Left ventricle myocardium inferior (tissue), 1 donor: Measurements from ENCODE around the gene SERPINB6. TPM values are rescaled to one million over a fixed set of nuclear protein-coding genes. Genes with fewer than 3 reads are reported as not detected.

Experiments
- DNase-seq: peaks from one replicate; pipeline ENCODE4 v3.0.0-alpha.2; 2020
- H3K27ac ChIP-seq: fragments of 200-600 bp; replicated peaks from 2 replicates; pipeline ENCODE4 v1.8.0; 2021
- H3K27me3 ChIP-seq: fragments of 200-600 bp; 2 replicates; pipeline ENCODE4 v1.8.0; 2021; ENCODE audit warnings: low read depth
- H3K36me3 ChIP-seq: fragments of 200-600 bp; 2 replicates; pipeline ENCODE4 v1.8.0; 2021
- H3K4me1 ChIP-seq: fragments of 200-600 bp; 2 replicates; pipeline ENCODE4 v1.8.0; 2021
- H3K4me3 ChIP-seq: fragments of 200-600 bp; 2 replicates; pipeline ENCODE4 v1.8.0; 2021; ENCODE audit warnings: mild to moderate bottlenecking, moderate library complexity
- H3K9me3 ChIP-seq: fragments of 200-600 bp; replicated peaks from 2 replicates; pipeline ENCODE4 v1.8.0; 2021
- intact Hi-C: fragments of 100-400 bp; cut with micrococcal nuclease; formaldehyde crosslinking; loops from one replicate; pipeline ENCODE4 v1.11.0; 2022
- total RNA-seq: library from RNA; stranded (reverse); fragmentation: NEBNext Ultra II Directional; extraction: Animal tissue kit (Norgen Biotek cat#: 25700); gene quantifications from one replicate; pipeline ENCODE4 v1.2.1, GENCODE V29; 2021
- TF ChIP-seq, protein P1 (sequence below): fragments of 200-600 bp; IDR thresholded peaks from 2 replicates; pipeline ENCODE4 v1.8.0; 2021; ENCODE audit warnings: antibody characterized with exemption, mild to moderate bottlenecking, borderline replicate concordance
- donor health status: DM: no; HTN: yes; CAD: no; lungs with severe emphysema.

SERPINB6 gene
- total RNA-seq, 1 donor from 2014 or later = 233 TPM

- no peak for DNase-seq
- H3K4me3 ChIP-seq = no peak overlapping the region
- H3K4me1 ChIP-seq = peaks cover 10% of the 10 kb centered on the region
- TF ChIP-seq, protein P1, sequence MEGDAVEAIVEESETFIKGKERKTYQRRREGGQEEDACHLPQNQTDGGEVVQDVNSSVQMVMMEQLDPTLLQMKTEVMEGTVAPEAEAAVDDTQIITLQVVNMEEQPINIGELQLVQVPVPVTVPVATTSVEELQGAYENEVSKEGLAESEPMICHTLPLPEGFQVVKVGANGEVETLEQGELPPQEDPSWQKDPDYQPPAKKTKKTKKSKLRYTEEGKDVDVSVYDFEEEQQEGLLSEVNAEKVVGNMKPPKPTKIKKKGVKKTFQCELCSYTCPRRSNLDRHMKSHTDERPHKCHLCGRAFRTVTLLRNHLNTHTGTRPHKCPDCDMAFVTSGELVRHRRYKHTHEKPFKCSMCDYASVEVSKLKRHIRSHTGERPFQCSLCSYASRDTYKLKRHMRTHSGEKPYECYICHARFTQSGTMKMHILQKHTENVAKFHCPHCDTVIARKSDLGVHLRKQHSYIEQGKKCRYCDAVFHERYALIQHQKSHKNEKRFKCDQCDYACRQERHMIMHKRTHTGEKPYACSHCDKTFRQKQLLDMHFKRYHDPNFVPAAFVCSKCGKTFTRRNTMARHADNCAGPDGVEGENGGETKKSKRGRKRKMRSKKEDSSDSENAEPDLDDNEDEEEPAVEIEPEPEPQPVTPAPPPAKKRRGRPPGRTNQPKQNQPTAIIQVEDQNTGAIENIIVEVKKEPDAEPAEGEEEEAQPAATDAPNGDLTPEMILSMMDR = no peak
- intact Hi-C loops = no loop called here
- H3K27me3 ChIP-seq = no peaks in the 10 kb centered on the region
- H3K27ac ChIP-seq = no peak overlapping the region
- H3K36me3 ChIP-seq = no peaks in the 10 kb centered on the region
- no peaks in the 10 kb centered on the region for H3K9me3 ChIP-seq
Measured at GRCh38 chr6:2917801-2918445, 53.4 kb downstream of the SERPINB6 start.

DNA sequence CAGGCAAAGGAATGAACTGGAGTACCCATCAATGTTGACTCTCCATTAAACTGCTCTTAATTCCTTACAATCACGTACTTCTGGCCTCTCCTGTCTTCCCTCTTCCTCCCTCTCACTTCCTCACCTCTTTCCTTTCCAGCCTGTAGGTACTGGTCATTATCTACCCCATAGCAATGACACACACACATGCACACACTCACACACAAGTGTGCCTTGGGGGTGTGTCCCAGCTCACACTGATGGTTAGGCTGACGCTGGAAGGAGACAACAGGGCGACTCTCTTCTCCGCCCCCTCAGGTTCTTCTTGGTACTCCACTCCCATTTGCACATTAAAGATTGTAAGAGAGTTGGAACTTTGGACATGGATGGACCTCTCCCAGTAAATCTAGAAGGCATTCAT, 54.3 kb downstream of the SERPINB6 start:
- no peaks in the 10 kb centered on the region for H3K36me3 ChIP-seq
- H3K27ac ChIP-seq = no peak overlapping the region
- peaks cover 8% of the 10 kb centered on the region for H3K4me1 ChIP-seq
- intact Hi-C loops = no loop called here
- H3K27me3 ChIP-seq = no peaks in the 10 kb centered on the region
- TF ChIP-seq, protein P1 = no peak
- no peaks in the 10 kb centered on the region for H3K9me3 ChIP-seq
- H3K4me3 ChIP-seq = no peak overlapping the region
- DNase-seq = no peak

- no peaks in the 10 kb centered on the region for H3K36me3 ChIP-seq
- H3K27ac ChIP-seq = no peak overlapping the region
- DNase-seq = no peak
- intact Hi-C loops = no loop called here
- H3K9me3 ChIP-seq = no peaks in the 10 kb centered on the region
- H3K4me1 ChIP-seq = peaks cover under 1% of the 10 kb centered on the region
- TF ChIP-seq, protein P1 = no peak
- no peaks in the 10 kb centered on the region for H3K27me3 ChIP-seq
- no peak overlapping the region for H3K4me3 ChIP-seq
Measured at GRCh38 chr6:2916158-2916925, 55.0 kb downstream of the SERPINB6 start.

DNA sequence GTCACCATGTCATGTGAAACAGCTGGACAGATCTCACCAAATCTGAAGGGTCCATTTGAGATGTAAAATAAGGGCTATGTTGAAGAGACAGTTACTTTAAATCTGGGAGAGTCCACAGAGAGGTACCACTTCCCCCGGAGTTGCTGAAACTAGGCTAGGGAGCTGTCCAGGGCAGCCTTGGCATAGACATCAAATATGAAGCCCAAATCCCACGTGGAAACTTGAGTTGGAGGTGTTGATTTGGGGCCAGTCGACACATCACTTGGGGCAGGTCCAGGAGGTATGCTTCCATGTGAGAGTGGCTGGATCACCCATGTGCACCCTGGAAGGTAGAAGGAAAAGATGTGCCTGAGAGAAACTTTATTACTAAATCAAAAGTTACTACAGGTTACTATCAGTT, 56.2 kb downstream of the SERPINB6 start:
- Histone ChIP-seq H3K4me1 (no peaks in the 10 kb centered on the region), H3K4me3 (no peak overlapping the region), H3K27ac (no peak overlapping the region), H3K27me3 (no peaks in the 10 kb centered on the region), H3K36me3 (no peaks in the 10 kb centered on the region), H3K9me3 (no peaks in the 10 kb centered on the region)
- TF ChIP-seq, protein P1 = no peak
- no peak for DNase-seq
- intact Hi-C loops = no loop called here

DNA sequence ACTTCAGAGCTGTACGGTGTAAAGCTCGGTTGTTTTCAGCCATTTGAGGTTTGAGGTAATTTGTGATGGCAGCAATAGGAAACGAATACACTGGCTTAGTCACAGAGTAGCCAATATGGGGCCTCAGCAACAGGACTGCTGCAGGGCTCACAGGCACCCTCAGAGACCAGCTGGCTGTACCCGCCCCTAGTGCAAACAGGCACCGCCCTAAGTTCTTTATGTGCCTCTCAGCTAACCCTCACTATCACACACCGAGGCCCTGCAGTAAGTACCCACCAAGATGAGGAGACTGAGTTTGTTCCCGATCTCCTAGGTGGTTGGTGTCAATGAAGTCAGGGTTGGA, 57.1 kb downstream of the SERPINB6 start:
- Histone ChIP-seq H3K4me1 (no peaks in the 10 kb centered on the region), H3K27ac (no peak overlapping the region), H3K4me3 (no peak overlapping the region), H3K27me3 (no peaks in the 10 kb centered on the region), H3K9me3 (no peaks in the 10 kb centered on the region), H3K36me3 (no peaks in the 10 kb centered on the region)
- intact Hi-C loops = no loop called here
- no peak for DNase-seq
- TF ChIP-seq, protein P1 = no peak
